ENCODE data around the gene IGF1R.

The IGF1R gene

DNA sequence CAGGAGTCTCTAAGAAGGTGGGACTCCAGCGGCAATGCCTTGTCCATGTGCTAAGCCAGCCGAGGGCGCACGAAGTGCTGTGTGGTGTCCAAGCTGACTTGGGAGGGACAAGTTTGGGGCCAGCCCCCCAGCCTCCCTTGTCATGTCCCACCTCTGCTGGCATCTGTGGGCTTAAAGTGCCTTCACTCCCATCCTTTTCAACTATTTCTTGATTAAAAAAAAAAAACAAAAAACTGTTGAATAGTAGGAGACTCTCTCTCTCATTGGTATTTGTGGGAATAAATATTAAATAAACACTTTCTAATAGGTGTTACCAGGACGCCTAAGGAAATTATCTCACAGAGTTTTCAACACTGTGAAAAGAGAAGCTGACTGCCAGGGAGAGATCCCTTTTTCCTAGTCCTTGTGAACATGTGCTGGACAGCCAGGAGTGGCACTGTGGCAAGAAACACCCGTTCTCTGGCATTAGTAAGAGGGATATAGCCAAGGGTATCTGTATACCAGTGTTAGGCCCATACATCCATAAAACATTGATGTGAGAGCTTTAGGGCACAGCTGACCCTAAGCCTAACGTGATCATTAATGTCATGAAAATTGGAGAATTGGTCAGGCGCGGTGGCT is 158.0 kb downstream of the IGF1R start:
- H3K27ac ChIP-seq (ENCODE audit: low read length) = no peak overlapping the region
- TF ChIP-seq, protein P1, sequence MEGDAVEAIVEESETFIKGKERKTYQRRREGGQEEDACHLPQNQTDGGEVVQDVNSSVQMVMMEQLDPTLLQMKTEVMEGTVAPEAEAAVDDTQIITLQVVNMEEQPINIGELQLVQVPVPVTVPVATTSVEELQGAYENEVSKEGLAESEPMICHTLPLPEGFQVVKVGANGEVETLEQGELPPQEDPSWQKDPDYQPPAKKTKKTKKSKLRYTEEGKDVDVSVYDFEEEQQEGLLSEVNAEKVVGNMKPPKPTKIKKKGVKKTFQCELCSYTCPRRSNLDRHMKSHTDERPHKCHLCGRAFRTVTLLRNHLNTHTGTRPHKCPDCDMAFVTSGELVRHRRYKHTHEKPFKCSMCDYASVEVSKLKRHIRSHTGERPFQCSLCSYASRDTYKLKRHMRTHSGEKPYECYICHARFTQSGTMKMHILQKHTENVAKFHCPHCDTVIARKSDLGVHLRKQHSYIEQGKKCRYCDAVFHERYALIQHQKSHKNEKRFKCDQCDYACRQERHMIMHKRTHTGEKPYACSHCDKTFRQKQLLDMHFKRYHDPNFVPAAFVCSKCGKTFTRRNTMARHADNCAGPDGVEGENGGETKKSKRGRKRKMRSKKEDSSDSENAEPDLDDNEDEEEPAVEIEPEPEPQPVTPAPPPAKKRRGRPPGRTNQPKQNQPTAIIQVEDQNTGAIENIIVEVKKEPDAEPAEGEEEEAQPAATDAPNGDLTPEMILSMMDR (IDR thresholded peaks at IDR 0.05; ENCODE audit: low read depth, low read length) = no peak
- TF ChIP-seq EZH2phosphoT487 (IDR thresholded peaks at IDR 0.05; ENCODE audit: low read depth) = no peak
- H3K9me3 ChIP-seq (ENCODE audit: insufficient read depth, low read length) = no peaks in the 10 kb centered on the region
- no peak overlapping the region for H3K4me2 ChIP-seq (ENCODE audit: low read length)
- peaks cover 2% of the 10 kb centered on the region for H3K79me2 ChIP-seq (ENCODE audit: low read length)
- H3K36me3 ChIP-seq (replicated peaks; ENCODE audit: low read depth, low read length) = no peaks in the 10 kb centered on the region
- no peak overlapping the region for H3K4me3 ChIP-seq (ENCODE audit: low read length)
- peaks cover 12% of the 10 kb centered on the region; the same call in 1 of the 2 replicates for H4K20me1 ChIP-seq (ENCODE audit: insufficient read depth, low read length)
- no peak overlapping the region for H3K9ac ChIP-seq (ENCODE audit: low read length)
- no peaks in the 10 kb centered on the region for H3K4me1 ChIP-seq (ENCODE audit: low read length)
- no peak overlapping the region for H2AFZ ChIP-seq (ENCODE audit: low read depth, low read length)
- H3K27me3 ChIP-seq (ENCODE audit: low read depth, low read length) = no peaks in the 10 kb centered on the region

DNA sequence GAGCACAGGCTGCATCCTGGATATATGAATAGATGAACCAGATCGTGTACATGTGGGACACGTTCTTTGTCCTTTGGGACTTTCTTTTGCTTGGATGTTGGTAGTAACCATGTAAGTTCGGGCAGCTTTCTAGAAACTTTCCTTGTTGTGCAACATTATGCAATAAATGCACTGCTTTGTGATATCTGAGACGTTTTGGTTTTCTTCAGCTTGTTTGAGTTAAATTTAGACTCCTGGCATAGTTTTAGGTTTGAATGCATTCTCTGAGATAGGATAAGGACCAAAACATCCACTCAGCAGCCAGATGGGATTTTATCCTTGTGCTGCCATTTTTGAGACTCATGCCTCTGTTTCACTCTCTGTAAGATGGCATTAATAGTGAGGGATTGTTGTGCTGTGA is 158.9 kb downstream of the IGF1R start:
- Histone ChIP-seq H3K36me3 (replicated peaks; ENCODE audit: low read depth, low read length) (no peaks in the 10 kb centered on the region), H3K79me2 (ENCODE audit: low read length) (peaks cover 2% of the 10 kb centered on the region), H3K4me2 (ENCODE audit: low read length) (no peak overlapping the region), H3K27ac (ENCODE audit: low read length) (no peak overlapping the region), H3K9ac (ENCODE audit: low read length) (no peak overlapping the region), H2AFZ (ENCODE audit: low read depth, low read length) (no peak overlapping the region), H3K9me3 (ENCODE audit: insufficient read depth, low read length) (no peaks in the 10 kb centered on the region), H4K20me1 (ENCODE audit: insufficient read depth, low read length) (peaks cover 4% of the 10 kb centered on the region; the same call in 1 of the 2 replicates), H3K4me1 (ENCODE audit: low read length) (no peaks in the 10 kb centered on the region), H3K4me3 (ENCODE audit: low read length) (no peak overlapping the region), H3K27me3 (ENCODE audit: low read depth, low read length) (no peaks in the 10 kb centered on the region)
- TF ChIP-seq EZH2phosphoT487 (IDR thresholded peaks at IDR 0.05; ENCODE audit: low read depth) = no peak
- TF ChIP-seq, protein P1 (IDR thresholded peaks at IDR 0.05; ENCODE audit: low read depth, low read length) = no peak

DNA sequence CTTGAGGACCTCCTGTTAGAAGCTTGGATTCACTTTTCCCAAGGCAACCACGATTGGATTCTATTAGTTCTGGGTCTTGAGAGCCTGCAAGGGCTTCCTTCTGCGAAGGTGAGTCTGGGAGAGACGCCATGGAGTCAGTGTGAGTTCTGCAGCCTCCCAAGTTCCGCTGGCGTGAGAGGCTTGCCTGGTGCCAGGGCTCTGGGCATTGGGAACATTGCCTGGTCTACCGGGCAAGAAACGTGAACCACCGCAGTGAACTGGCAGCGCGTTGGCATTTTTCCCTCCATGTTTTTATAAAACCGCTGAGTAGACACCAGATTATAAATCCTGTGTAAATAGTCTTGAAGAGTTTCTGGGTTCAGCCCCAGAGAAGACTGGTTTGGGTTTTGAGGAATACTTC is 160.9 kb downstream of the IGF1R start:
- no peaks in the 10 kb centered on the region for H3K4me1 ChIP-seq (ENCODE audit: low read length)
- H3K9ac ChIP-seq (ENCODE audit: low read length) = no peak overlapping the region
- TF ChIP-seq EZH2phosphoT487 (IDR thresholded peaks at IDR 0.05; ENCODE audit: low read depth) = no peak
- TF ChIP-seq, protein P1 (IDR thresholded peaks at IDR 0.05; ENCODE audit: low read depth, low read length) = no peak
- no peaks in the 10 kb centered on the region for H3K36me3 ChIP-seq (replicated peaks; ENCODE audit: low read depth, low read length)
- H3K9me3 ChIP-seq (ENCODE audit: insufficient read depth, low read length) = no peaks in the 10 kb centered on the region
- H3K4me2 ChIP-seq (ENCODE audit: low read length) = no peak overlapping the region
- H3K27me3 ChIP-seq (ENCODE audit: low read depth, low read length) = no peaks in the 10 kb centered on the region
- H3K27ac ChIP-seq (ENCODE audit: low read length) = no peak overlapping the region
- peaks cover 2% of the 10 kb centered on the region; the same call in 1 of the 2 replicates for H3K79me2 ChIP-seq (ENCODE audit: low read length)
- no peak overlapping the region for H2AFZ ChIP-seq (ENCODE audit: low read depth, low read length)
- no peaks in the 10 kb centered on the region; the same call in 1 of the 2 replicates for H4K20me1 ChIP-seq (ENCODE audit: insufficient read depth, low read length)
- no peak overlapping the region for H3K4me3 ChIP-seq (ENCODE audit: low read length)

DNA sequence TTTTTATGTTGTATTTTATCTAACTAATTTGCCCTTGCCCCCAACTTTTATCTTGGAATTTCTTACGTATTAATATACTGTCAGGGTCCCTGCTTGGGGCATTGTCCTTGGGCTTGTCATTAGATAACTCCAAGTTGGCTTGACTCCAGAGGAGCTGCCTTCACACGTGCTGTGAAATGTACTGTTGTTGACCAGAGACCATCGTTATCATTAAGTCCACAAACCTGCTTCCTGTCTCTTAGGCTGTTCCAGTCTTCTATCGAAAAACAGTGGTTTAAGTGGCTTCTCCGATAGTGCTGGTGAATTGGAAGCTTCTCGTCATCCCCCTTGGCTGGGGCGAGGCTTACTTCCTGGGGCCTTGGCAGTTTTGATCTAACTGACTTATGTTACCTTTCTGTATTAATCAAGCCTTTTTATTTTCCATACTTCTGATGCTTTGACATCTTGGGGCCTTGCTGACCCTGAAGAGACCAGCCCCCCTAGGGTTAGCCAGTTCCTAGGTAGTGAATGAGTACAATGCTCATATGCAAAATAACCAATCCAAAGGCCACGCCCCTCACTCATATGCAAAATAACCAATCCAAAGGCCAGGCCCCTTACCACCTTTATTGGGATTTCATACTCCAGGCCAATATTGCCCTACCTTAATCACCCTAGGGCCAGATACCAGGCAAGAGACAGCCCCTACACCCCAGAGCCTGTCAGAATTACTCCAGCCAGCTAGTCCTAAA is 164.5 kb downstream of the IGF1R start:
- peaks cover 2% of the 10 kb centered on the region; the same call in 1 of the 2 replicates for H3K79me2 ChIP-seq (ENCODE audit: low read length)
- no peaks in the 10 kb centered on the region for H3K9me3 ChIP-seq (ENCODE audit: insufficient read depth, low read length)
- no peaks in the 10 kb centered on the region for H3K4me1 ChIP-seq (ENCODE audit: low read length)
- H3K27ac ChIP-seq (ENCODE audit: low read length) = no peak overlapping the region
- H3K36me3 ChIP-seq (replicated peaks; ENCODE audit: low read depth, low read length) = no peaks in the 10 kb centered on the region
- H3K27me3 ChIP-seq (ENCODE audit: low read depth, low read length) = no peaks in the 10 kb centered on the region
- H3K4me3 ChIP-seq (ENCODE audit: low read length) = no peak overlapping the region
- no peaks in the 10 kb centered on the region for H4K20me1 ChIP-seq (ENCODE audit: insufficient read depth, low read length)
- H3K4me2 ChIP-seq (ENCODE audit: low read length) = no peak overlapping the region
- no peak overlapping the region for H3K9ac ChIP-seq (ENCODE audit: low read length)
- no peak for TF ChIP-seq EZH2phosphoT487 (IDR thresholded peaks at IDR 0.05; ENCODE audit: low read depth)
- TF ChIP-seq, protein P1 (IDR thresholded peaks at IDR 0.05; ENCODE audit: low read depth, low read length) = no peak
- no peak overlapping the region for H2AFZ ChIP-seq (ENCODE audit: low read depth, low read length)
